Measurements from ENCODE around the gene RHOD.
A peak's percentile ranks its signal among the peaks of the same experiment; 100 is the strongest.

The RHOD gene

GRCh38 chr11:67052891-67053290, 3.8 kb upstream of the RHOD start:
- Histone ChIP-seq H3K9me3 (ENCODE audit: control insufficient read depth, low read length) (no peaks in the 10 kb centered on the region), H3K4me3 (ENCODE audit: low read length) (no peak overlapping the region), H3K9ac (ENCODE audit: low read length) (no peak overlapping the region), H3K27me3 (replicated peaks; ENCODE audit: control insufficient read depth, insufficient read depth, low read length) (peaks cover 6% of the 10 kb centered on the region), H3K36me3 (ENCODE audit: control insufficient read depth, insufficient read depth, low read length, severe bottlenecking) (no peaks in the 10 kb centered on the region), H3K4me1 (ENCODE audit: control insufficient read depth, insufficient read depth, low read length) (peaks cover 11% of the 10 kb centered on the region)
- DNase-seq (ENCODE audit: low read depth), result no peak

DNA sequence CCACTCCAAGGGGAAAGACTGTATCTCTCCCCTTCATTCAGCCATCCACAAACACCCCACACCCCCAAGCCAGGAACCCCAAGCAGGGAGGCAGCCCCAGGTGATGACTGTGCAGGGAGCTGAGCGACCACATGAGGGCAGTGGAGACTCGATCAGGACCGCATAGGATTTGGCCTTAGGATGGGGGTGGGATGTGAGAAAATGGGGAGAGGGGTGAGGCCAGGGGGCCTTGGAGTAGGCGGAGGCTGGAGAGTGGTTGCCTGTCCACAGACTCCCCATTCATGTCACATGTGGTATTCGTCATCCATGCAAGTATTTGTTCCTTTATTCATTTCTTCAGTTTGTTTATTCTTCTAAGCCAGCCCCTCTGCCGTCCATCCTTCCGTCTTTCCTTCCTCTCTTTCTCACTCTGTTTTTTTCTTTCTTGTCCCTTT, 2.7 kb upstream of the RHOD start:
- peaks cover 6% of the 10 kb centered on the region for H3K27me3 ChIP-seq (replicated peaks; ENCODE audit: control insufficient read depth, insufficient read depth, low read length)
- no peaks in the 10 kb centered on the region for H3K36me3 ChIP-seq (ENCODE audit: control insufficient read depth, insufficient read depth, low read length, severe bottlenecking)
- no peak overlapping the region for H3K9ac ChIP-seq (ENCODE audit: low read length)
- H3K4me1 ChIP-seq (ENCODE audit: control insufficient read depth, insufficient read depth, low read length), result peaks cover 11% of the 10 kb centered on the region
- peak; percentile 76 for DNase-seq (ENCODE audit: low read depth)
- no peak overlapping the region for H3K4me3 ChIP-seq (ENCODE audit: low read length)
- H3K9me3 ChIP-seq (ENCODE audit: control insufficient read depth, low read length), result no peaks in the 10 kb centered on the region

GRCh38 chr11:67054346-67054835, 2.3 kb upstream of the RHOD start:
- no peak overlapping the region for H3K4me3 ChIP-seq (ENCODE audit: low read length)
- no peaks in the 10 kb centered on the region for H3K36me3 ChIP-seq (ENCODE audit: control insufficient read depth, insufficient read depth, low read length, severe bottlenecking)
- DNase-seq (ENCODE audit: low read depth), result no peak
- no peaks in the 10 kb centered on the region for H3K9me3 ChIP-seq (ENCODE audit: control insufficient read depth, low read length)
- peaks cover 11% of the 10 kb centered on the region for H3K4me1 ChIP-seq (ENCODE audit: control insufficient read depth, insufficient read depth, low read length)
- peaks cover 6% of the 10 kb centered on the region for H3K27me3 ChIP-seq (replicated peaks; ENCODE audit: control insufficient read depth, insufficient read depth, low read length)
- no peak overlapping the region for H3K9ac ChIP-seq (ENCODE audit: low read length)

- Histone ChIP-seq H3K9me3 (ENCODE audit: control insufficient read depth, low read length) (no peaks in the 10 kb centered on the region), H3K9ac (ENCODE audit: low read length) (no peak overlapping the region), H3K36me3 (ENCODE audit: control insufficient read depth, insufficient read depth, low read length, severe bottlenecking) (no peaks in the 10 kb centered on the region), H3K4me1 (ENCODE audit: control insufficient read depth, insufficient read depth, low read length) (peaks cover 11% of the 10 kb centered on the region), H3K4me3 (ENCODE audit: low read length) (no peak overlapping the region), H3K27me3 (replicated peaks; ENCODE audit: control insufficient read depth, insufficient read depth, low read length) (peaks cover 6% of the 10 kb centered on the region)
- peak; percentile 55 for DNase-seq (ENCODE audit: low read depth)
Observed at GRCh38 chr11:67054836-67055523, 1.7 kb upstream of the RHOD start.

GRCh38 chr11:67055812-67056211, 835 bp upstream of the RHOD start:
- H3K9ac ChIP-seq (ENCODE audit: low read length), result peak overlapping the region; percentile 74
- no peaks in the 10 kb centered on the region for H3K9me3 ChIP-seq (ENCODE audit: control insufficient read depth, low read length)
- H3K36me3 ChIP-seq (ENCODE audit: control insufficient read depth, insufficient read depth, low read length, severe bottlenecking), result no peaks in the 10 kb centered on the region
- peaks cover 11% of the 10 kb centered on the region for H3K4me1 ChIP-seq (ENCODE audit: control insufficient read depth, insufficient read depth, low read length)
- H3K4me3 ChIP-seq (ENCODE audit: low read length), result peak overlapping the region; percentile 78
- no peak for DNase-seq (ENCODE audit: low read depth)
- peaks cover 6% of the 10 kb centered on the region for H3K27me3 ChIP-seq (replicated peaks; ENCODE audit: control insufficient read depth, insufficient read depth, low read length)

GRCh38 chr11:67057205-67057672, 592 bp downstream of the RHOD start:
- H3K9me3 ChIP-seq (ENCODE audit: control insufficient read depth, low read length), result no peaks in the 10 kb centered on the region
- H3K36me3 ChIP-seq (ENCODE audit: control insufficient read depth, insufficient read depth, low read length, severe bottlenecking), result no peaks in the 10 kb centered on the region
- peak overlapping the region; percentile 74 for H3K9ac ChIP-seq (ENCODE audit: low read length)
- peaks cover 11% of the 10 kb centered on the region for H3K4me1 ChIP-seq (ENCODE audit: control insufficient read depth, insufficient read depth, low read length)
- DNase-seq (ENCODE audit: low read depth), result peak; percentile 12
- H3K4me3 ChIP-seq (ENCODE audit: low read length), result peak overlapping the region; percentile 78
- H3K27me3 ChIP-seq (replicated peaks; ENCODE audit: control insufficient read depth, insufficient read depth, low read length), result no peaks in the 10 kb centered on the region

- no peaks in the 10 kb centered on the region for H3K36me3 ChIP-seq (ENCODE audit: control insufficient read depth, insufficient read depth, low read length, severe bottlenecking)
- H3K9me3 ChIP-seq (ENCODE audit: control insufficient read depth, low read length), result no peaks in the 10 kb centered on the region
- H3K27me3 ChIP-seq (replicated peaks; ENCODE audit: control insufficient read depth, insufficient read depth, low read length), result no peaks in the 10 kb centered on the region
- H3K4me3 ChIP-seq (ENCODE audit: low read length), result no peak overlapping the region
- DNase-seq (ENCODE audit: low read depth), result no peak
- peaks cover 11% of the 10 kb centered on the region for H3K4me1 ChIP-seq (ENCODE audit: control insufficient read depth, insufficient read depth, low read length)
- H3K9ac ChIP-seq (ENCODE audit: low read length), result no peak overlapping the region
Observed at GRCh38 chr11:67058506-67058905, 1.9 kb downstream of the RHOD start.

- no peaks in the 10 kb centered on the region for H3K27me3 ChIP-seq (replicated peaks; ENCODE audit: control insufficient read depth, insufficient read depth, low read length)
- H3K9ac ChIP-seq (ENCODE audit: low read length), result no peak overlapping the region
- peaks cover 11% of the 10 kb centered on the region for H3K4me1 ChIP-seq (ENCODE audit: control insufficient read depth, insufficient read depth, low read length)
- no peak overlapping the region for H3K4me3 ChIP-seq (ENCODE audit: low read length)
- no peaks in the 10 kb centered on the region for H3K9me3 ChIP-seq (ENCODE audit: control insufficient read depth, low read length)
- no peak for DNase-seq (ENCODE audit: low read depth)
- no peaks in the 10 kb centered on the region for H3K36me3 ChIP-seq (ENCODE audit: control insufficient read depth, insufficient read depth, low read length, severe bottlenecking)
Observed at GRCh38 chr11:67059671-67060070, 3.0 kb downstream of the RHOD start.

GRCh38 chr11:67060111-67060522, 3.5 kb downstream of the RHOD start:
- no peak for DNase-seq (ENCODE audit: low read depth)
- no peak overlapping the region for H3K4me3 ChIP-seq (ENCODE audit: low read length)
- no peak overlapping the region for H3K9ac ChIP-seq (ENCODE audit: low read length)
- no peaks in the 10 kb centered on the region for H3K36me3 ChIP-seq (ENCODE audit: control insufficient read depth, insufficient read depth, low read length, severe bottlenecking)
- H3K4me1 ChIP-seq (ENCODE audit: control insufficient read depth, insufficient read depth, low read length), result peaks cover 11% of the 10 kb centered on the region
- H3K9me3 ChIP-seq (ENCODE audit: control insufficient read depth, low read length), result no peaks in the 10 kb centered on the region
- H3K27me3 ChIP-seq (replicated peaks; ENCODE audit: control insufficient read depth, insufficient read depth, low read length), result no peaks in the 10 kb centered on the region

DNA sequence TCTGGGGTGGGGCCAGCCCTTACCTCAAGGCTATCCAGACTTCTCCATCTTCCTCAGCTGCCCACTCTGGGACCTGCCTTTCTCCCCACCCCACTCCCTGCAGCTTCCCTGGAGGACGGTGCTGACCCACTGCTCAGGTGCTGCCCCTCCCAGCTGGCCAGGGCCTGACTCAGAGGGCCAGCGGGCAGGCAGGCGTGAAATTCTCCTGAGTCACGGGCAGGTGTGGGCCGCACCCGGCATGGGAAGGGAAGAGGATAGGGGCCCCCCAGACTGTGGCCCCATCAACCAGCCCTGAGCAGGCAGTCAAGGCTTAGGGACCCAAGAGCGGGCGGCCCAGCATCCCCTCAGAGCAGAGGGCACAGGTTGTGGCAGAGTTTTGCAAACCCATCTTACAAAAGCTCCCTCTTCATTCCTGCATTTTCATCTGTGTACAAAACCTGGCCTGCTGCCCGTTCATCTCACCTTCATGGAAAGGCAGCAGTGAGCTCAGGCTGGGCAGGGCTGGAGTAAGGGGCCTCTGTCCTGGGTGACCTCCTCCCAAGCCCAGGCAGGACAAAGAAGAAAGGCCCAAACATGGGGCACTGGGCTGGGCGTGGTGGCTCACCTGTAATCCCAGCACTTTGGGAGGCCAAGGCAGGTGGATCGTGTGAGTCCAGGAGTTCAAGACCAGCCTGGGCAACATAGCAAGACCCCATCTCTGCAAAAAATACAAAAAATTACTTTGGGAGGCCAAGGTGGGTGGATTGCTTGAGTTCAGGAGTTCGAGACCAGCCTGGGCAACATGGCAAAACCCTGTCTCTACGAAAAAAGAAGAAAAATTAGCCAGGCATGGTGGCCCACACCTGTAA, 6.1 kb downstream of the RHOD start:
- H3K4me3 ChIP-seq (ENCODE audit: low read length), result no peak overlapping the region
- no peaks in the 10 kb centered on the region for H3K9me3 ChIP-seq (ENCODE audit: control insufficient read depth, low read length)
- H3K9ac ChIP-seq (ENCODE audit: low read length), result no peak overlapping the region

DNA sequence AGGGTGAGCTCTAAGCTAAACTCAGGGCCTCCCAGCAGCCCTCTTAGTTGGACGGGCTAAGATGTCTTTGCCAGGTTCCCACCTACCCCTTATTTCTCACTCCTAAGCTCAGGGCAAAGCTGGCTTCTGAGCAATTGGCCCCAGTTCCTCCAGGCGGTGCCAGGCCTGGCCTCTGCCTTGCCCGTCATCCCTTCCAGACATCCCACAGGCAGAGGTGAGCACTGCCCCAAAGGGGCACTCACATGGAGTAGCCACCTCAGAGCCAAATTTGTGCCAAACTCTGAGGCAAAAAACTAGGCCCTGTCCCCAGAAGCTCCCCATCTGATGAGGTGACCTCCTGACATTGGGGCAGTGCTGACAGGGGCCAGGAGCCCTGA, 9.7 kb downstream of the RHOD start:
- Histone ChIP-seq H3K27me3 (replicated peaks; ENCODE audit: control insufficient read depth, insufficient read depth, low read length) (no peaks in the 10 kb centered on the region), H3K9ac (ENCODE audit: low read length) (no peak overlapping the region), H3K9me3 (ENCODE audit: control insufficient read depth, low read length) (no peaks in the 10 kb centered on the region), H3K4me3 (ENCODE audit: low read length) (no peak overlapping the region), H3K4me1 (ENCODE audit: control insufficient read depth, insufficient read depth, low read length) (no peaks in the 10 kb centered on the region), H3K36me3 (ENCODE audit: control insufficient read depth, insufficient read depth, low read length, severe bottlenecking) (no peaks in the 10 kb centered on the region)
- no peak for DNase-seq (ENCODE audit: low read depth)

More for the DNA sequence above, 6.1 kb downstream of the RHOD start:
- H3K36me3 ChIP-seq (ENCODE audit: control insufficient read depth, insufficient read depth, low read length, severe bottlenecking), result no peaks in the 10 kb centered on the region
- no peaks in the 10 kb centered on the region for H3K27me3 ChIP-seq (replicated peaks; ENCODE audit: control insufficient read depth, insufficient read depth, low read length)
- no peak for DNase-seq (ENCODE audit: low read depth)
- no peaks in the 10 kb centered on the region for H3K4me1 ChIP-seq (ENCODE audit: control insufficient read depth, insufficient read depth, low read length)

Data from adipocyte (in vitro differentiated cells).